SU-DHL-6 (cell line): Measurements from ENCODE around the gene TRIM22.
"Not testable (repeated sequence)": the region's sequence is repeated elsewhere in the genome, so short reads cannot be mapped to it uniquely, and the experiment has no call there.

Source experiments
- H2AFZ ChIP-seq: fragments of 200-600 bp; sonication (generic); 2 replicates; pipeline ENCODE4 v1.6.1; 2014; ENCODE audit warnings: low read depth, mild to moderate bottlenecking, moderate library complexity, mixed read lengths, antibody characterized with exemption, low read length; ENCODE audit not compliant: severe bottlenecking
- H3F3A ChIP-seq: fragments of 200-600 bp; shearing (Covaris generic); 2 replicates; pipeline ENCODE4 v1.6.0; 2016; ENCODE audit warnings: antibody characterized with exemption, mild to moderate bottlenecking; ENCODE audit not compliant: insufficient read depth
- H3K27ac ChIP-seq: fragments of 200-600 bp; sonication (generic); 2 replicates; pipeline ENCODE4 v1.5.1; 2016; ENCODE audit warnings: low read depth, mild to moderate bottlenecking, low read length, moderate library complexity, mixed read lengths
- H3K27me3 ChIP-seq: fragments of 200-600 bp; sonication (generic), shearing (Covaris generic); 2 replicates; pipeline ENCODE4 v1.6.0; 2014; ENCODE audit warnings: mild to moderate bottlenecking, low read length
- H3K36me3 ChIP-seq: fragments of 200-600 bp; sonication (generic); 2 replicates; pipeline ENCODE4 v1.6.1; 2014; ENCODE audit warnings: mild to moderate bottlenecking, low read length, mixed read lengths
- H3K4me2 ChIP-seq: fragments of 300-600, 200-600 bp; shearing (Covaris generic), sonication (generic); 2 replicates; pipeline ENCODE4 v1.6.0; 2014; ENCODE audit warnings: low read length, low read depth, mild to moderate bottlenecking; ENCODE audit not compliant: poor library complexity, severe bottlenecking
- H3K4me3 ChIP-seq: fragments of 200-600 bp; sonication (generic); 2 replicates; pipeline ENCODE4 v1.5.1; 2014; ENCODE audit warnings: antibody characterized with exemption, low read length, mild to moderate bottlenecking, mixed read lengths; ENCODE audit not compliant: insufficient read depth, poor library complexity, severe bottlenecking
- H3K79me2 ChIP-seq: fragments of 200-600 bp; sonication (generic); 2 replicates; pipeline ENCODE4 v1.6.1; 2014; ENCODE audit warnings: mild to moderate bottlenecking, low read length, moderate library complexity; ENCODE audit not compliant: insufficient read depth
- H3K9ac ChIP-seq: fragments of 200-600 bp; sonication (generic); 2 replicates; pipeline ENCODE4 v1.7.0; 2014; ENCODE audit warnings: mild to moderate bottlenecking, low read length
- H3K9me2 ChIP-seq: fragments of 200-600 bp; sonication (generic); replicated peaks from 2 replicates; pipeline ENCODE4 v1.6.1; 2014; ENCODE audit warnings: low read length; ENCODE audit not compliant: insufficient read depth
- H3K9me3 ChIP-seq: fragments of 200-600 bp; sonication (generic); 2 replicates; pipeline ENCODE4 v1.6.1; 2014; ENCODE audit warnings: low read length, mixed read lengths; ENCODE audit not compliant: insufficient read depth
- H4K20me1 ChIP-seq: fragments of 200-600 bp; sonication (generic); 2 replicates; pipeline ENCODE4 v1.6.1; 2014; ENCODE audit warnings: low read depth, mild to moderate bottlenecking, antibody characterized with exemption, low read length, moderate library complexity, mixed read lengths
- EZH2phosphoT487 ChIP-seq: fragments of 200-600 bp; sonication (generic), shearing (Covaris generic); conservative IDR thresholded peaks from 2 replicates; pipeline ENCODE4 v1.6.1; 2018; ENCODE audit warnings: mild to moderate bottlenecking, antibody characterized with exemption, low read length, moderate library complexity, mixed read lengths
- TF ChIP-seq, protein P1 (sequence below): fragments of 200-600 bp; sonication (generic); IDR thresholded peaks from one replicate; pipeline ENCODE4 v1.5.1; 2017; ENCODE audit warnings: antibody characterized with exemption, mild to moderate bottlenecking, low read length, moderate library complexity; ENCODE audit not compliant: insufficient read depth, poor library complexity, severe bottlenecking

Gene TRIM22

DNA sequence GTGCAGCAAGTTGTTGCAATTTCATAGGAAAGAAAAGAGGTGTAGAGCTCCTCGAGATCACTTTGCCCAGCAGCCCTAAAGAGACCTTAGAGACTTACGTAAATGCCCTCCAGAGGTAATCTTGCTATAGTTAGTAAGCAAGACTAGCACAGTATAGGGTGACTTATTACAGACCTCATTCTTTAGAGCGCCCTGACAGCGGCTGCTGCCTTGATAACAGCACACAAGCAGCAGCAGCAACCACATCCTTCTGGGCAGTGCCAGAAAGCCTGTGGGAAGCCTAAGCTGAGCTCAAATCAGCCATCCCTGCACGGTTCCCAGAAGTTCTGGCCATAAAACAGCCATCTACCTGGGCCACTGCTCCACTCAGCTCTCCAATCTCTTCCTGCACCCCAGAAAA, 24.1 kb downstream of the TRIM22 start:
- no peaks in the 10 kb centered on the region for H3F3A ChIP-seq
- no peak overlapping the region for H3K9ac ChIP-seq
- H3K79me2 ChIP-seq, result no peaks in the 10 kb centered on the region
- H3K9me3 ChIP-seq, result no peaks in the 10 kb centered on the region
- no peak overlapping the region for H3K4me3 ChIP-seq
- H4K20me1 ChIP-seq, result no peaks in the 10 kb centered on the region
- H2AFZ ChIP-seq, result no peak overlapping the region
- no peak overlapping the region for H3K27ac ChIP-seq
- peaks cover 12% of the 10 kb centered on the region; the same call in 1 of the 2 replicates for H3K36me3 ChIP-seq
- H3K9me2 ChIP-seq, result no peaks in the 10 kb centered on the region
- TF ChIP-seq EZH2phosphoT487, result no peak
- TF ChIP-seq, protein P1, sequence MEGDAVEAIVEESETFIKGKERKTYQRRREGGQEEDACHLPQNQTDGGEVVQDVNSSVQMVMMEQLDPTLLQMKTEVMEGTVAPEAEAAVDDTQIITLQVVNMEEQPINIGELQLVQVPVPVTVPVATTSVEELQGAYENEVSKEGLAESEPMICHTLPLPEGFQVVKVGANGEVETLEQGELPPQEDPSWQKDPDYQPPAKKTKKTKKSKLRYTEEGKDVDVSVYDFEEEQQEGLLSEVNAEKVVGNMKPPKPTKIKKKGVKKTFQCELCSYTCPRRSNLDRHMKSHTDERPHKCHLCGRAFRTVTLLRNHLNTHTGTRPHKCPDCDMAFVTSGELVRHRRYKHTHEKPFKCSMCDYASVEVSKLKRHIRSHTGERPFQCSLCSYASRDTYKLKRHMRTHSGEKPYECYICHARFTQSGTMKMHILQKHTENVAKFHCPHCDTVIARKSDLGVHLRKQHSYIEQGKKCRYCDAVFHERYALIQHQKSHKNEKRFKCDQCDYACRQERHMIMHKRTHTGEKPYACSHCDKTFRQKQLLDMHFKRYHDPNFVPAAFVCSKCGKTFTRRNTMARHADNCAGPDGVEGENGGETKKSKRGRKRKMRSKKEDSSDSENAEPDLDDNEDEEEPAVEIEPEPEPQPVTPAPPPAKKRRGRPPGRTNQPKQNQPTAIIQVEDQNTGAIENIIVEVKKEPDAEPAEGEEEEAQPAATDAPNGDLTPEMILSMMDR, result no peak
- no peaks in the 10 kb centered on the region for H3K27me3 ChIP-seq
- no peak overlapping the region for H3K4me2 ChIP-seq

DNA sequence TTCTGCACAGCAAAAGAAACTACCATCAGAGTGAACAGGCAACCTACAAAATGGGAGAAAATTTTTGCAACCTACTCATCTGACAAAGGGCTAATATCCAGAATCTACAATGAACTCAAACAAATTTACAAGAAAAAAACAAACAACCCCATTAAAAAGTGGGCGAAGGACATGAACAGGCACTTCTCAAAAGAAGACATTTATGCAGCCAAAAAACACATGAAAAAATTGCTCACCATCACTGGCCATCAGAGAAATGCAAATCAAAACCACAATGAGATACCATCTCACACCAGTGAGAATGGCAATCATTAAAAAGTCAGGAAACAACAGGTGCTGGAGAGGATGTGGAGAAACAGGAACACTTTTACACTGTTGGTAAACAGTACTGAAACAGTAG, 26.9 kb downstream of the TRIM22 start:
- not testable (repeated sequence) for H4K20me1 ChIP-seq, H3K27me3 ChIP-seq

DNA sequence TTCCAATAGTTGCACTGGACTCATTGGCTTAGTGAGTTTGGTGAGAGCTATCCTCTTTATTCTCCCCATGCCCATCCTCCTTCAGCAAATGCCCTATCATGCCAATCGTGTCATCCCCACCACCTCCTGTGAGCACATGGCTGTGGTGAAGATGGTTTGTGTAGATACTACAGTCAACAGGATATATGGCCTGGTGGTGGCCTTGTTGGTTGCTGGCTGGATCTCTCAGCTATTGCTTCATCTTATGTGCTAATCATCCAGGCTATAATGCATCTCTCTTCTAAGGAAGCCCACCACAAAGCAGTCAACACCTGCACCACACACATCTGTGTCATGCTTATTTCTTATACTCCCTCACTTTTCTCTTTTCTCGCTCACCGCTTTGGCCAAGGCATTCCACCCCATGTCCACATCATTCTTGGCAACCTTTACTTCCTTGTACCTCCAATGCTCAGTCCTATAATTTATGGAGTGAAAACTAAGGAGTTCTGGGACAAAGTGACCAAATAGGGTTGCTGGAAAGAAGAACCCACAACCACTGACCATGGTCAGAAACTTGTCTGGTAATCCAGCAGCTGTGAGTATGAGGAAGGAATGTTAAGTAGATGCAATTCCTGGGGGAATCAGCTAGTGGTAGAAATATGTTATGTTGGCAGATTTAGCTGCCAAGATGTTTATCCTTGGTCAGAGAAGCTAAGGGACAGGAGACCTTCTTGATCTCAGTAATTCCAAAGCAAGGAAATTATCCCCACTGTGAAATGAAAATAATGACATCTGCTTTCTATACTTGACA, 30.3 kb downstream of the TRIM22 start:
- Histone ChIP-seq H2AFZ (no peak overlapping the region), H3K27me3 (no peaks in the 10 kb centered on the region), H3K4me3 (no peak overlapping the region), H3K9me3 (no peaks in the 10 kb centered on the region), H3K36me3 (no peaks in the 10 kb centered on the region), H3K9ac (no peak overlapping the region), H3K27ac (no peak overlapping the region), H4K20me1 (no peaks in the 10 kb centered on the region), H3K79me2 (no peaks in the 10 kb centered on the region), H3K4me2 (no peak overlapping the region), H3F3A (no peaks in the 10 kb centered on the region), H3K9me2 (no peaks in the 10 kb centered on the region)
- TF ChIP-seq EZH2phosphoT487, result no peak
- TF ChIP-seq, protein P1, result no peak

More for the DNA sequence above, 26.9 kb downstream of the TRIM22 start:
- not testable (repeated sequence) for H3K9me2 ChIP-seq, H3F3A ChIP-seq, H3K27ac ChIP-seq, H2AFZ ChIP-seq, H3K36me3 ChIP-seq, H3K79me2 ChIP-seq, H3K4me3 ChIP-seq, H3K9me3 ChIP-seq, H3K4me2 ChIP-seq, H3K9ac ChIP-seq

DNA sequence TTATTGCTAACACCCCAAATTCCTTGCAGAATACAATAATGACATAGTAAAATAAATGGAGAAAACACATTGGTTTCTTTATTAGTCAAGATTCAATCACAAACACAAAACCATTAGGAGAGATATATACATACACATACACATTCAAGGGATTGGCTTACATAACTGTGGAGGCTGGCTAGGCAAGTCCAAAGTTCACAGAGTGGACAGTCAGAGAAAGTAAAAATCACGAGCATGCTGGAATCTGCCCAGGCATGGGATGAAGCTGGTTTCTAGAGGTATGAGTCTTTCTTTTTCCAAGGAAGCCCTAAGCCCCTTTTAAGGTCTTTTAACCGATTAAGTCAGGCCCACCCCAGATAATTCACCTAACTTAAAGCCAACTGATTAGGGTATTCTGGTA, 33.0 kb downstream of the TRIM22 start:
- H3K9me3 ChIP-seq, result no peaks in the 10 kb centered on the region
- no peaks in the 10 kb centered on the region for H4K20me1 ChIP-seq
- no peak overlapping the region for H2AFZ ChIP-seq
- no peak overlapping the region for H3K27ac ChIP-seq
- no peak for TF ChIP-seq EZH2phosphoT487
- TF ChIP-seq, protein P1, result no peak
- H3K4me3 ChIP-seq, result no peak overlapping the region
- H3K4me2 ChIP-seq, result no peak overlapping the region
- H3K79me2 ChIP-seq, result no peaks in the 10 kb centered on the region
- no peaks in the 10 kb centered on the region for H3F3A ChIP-seq
- H3K36me3 ChIP-seq, result no peaks in the 10 kb centered on the region
- H3K27me3 ChIP-seq, result no peaks in the 10 kb centered on the region
- H3K9ac ChIP-seq, result no peak overlapping the region
- no peaks in the 10 kb centered on the region for H3K9me2 ChIP-seq
